Left kidney (tissue), 2 donors: ENCODE measurements around the gene KCNG2. TPM values are rescaled to one million over a fixed set of nuclear protein-coding genes. Genes with fewer than 3 reads are reported as not detected.

ENCODE experiments used
- DNase-seq: peaks from one replicate; pipeline ENCODE4 v3.0.0-alpha.2; 2013
- polyA plus RNA-seq: library from polyadenylated mRNA; unstranded; fragments of 120-200 nt; gene quantifications from one replicate; pipeline ENCODE4 v1.2.1, GENCODE V29; 2013; ENCODE audit not compliant: insufficient read length

KCNG2 gene
- polyA plus RNA-seq, 1 donor = 0.13 TPM

DNA sequence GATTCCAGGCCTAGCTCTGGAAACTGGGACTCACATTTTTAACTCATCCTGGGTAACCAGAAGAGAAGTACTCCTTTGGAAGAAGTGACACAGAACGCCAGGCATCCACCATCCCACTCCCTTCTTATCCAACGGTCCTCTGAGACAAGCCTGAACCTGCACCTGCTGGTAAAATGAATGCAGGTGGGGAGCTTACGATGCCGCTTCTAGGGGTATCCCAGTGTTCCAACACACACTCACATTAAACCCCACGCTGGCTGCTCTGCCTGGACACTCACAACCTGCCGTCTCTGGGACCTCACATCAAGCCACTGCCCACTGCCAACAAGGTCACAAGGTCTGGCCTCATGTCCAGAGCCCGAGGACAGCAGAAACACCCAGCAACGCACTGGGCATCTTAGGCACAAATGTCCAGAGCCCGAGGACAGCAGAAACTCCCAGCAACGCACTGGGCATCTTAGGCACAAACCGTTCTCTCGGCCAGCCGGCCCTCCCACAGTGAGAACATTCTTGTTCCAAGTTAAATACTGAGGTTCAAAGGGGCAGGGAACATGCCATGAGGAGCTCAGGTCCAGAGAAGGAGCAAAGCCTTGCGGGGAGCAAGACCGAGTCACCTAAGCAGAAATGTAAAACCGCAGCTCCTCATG, 143.9 kb downstream of the KCNG2 start:
- no peak for DNase-seq

DNA sequence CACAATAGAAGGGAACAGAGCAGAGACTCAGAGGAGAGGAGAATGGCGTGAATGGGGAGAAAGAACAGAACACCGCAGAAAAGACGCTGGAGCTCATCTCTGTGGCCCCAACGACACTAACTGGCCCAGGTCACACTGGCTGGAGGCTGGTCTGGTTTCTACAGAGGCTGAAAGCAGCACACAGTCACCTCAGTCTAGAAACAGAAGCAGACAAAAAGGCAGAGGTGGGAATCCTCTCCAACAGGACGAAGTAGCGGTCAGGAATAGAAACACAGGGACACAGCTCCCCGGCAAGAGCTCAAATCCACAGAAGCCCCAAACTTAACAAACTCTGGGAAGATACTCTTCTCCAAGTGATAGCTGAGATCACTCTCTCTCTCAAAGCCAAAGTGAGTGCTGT, 144.5 kb downstream of the KCNG2 start:
- DNase-seq = no peak

GRCh38 chr18:79942786-79943607, 145.3 kb downstream of the KCNG2 start:
- no peak for DNase-seq

DNA sequence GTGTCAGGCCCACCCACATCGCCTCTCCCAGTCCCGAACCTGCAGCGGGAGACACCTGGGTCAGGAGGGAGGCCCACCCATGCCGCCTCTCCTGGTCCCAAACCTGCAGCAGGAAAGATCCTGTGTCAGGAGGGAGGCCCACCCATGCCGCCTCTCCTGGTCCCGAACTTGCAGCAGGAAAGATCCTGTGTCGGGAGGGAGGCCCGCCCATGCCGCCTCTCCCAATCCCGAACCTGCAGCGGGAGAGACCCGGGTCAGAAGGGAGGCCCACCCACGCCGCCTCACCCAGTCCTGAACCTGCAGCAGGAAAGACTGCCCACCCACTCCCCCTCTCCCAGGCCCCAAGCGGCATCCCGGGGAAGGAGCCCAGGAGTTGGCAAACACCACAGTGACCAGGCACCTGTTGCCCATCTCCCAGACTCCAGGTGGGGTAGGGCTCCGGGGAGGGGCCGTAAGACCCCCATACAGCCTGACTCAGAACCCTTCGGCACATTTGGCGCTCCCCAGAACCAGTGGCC, 145.9 kb downstream of the KCNG2 start:
- no peak for DNase-seq

DNA sequence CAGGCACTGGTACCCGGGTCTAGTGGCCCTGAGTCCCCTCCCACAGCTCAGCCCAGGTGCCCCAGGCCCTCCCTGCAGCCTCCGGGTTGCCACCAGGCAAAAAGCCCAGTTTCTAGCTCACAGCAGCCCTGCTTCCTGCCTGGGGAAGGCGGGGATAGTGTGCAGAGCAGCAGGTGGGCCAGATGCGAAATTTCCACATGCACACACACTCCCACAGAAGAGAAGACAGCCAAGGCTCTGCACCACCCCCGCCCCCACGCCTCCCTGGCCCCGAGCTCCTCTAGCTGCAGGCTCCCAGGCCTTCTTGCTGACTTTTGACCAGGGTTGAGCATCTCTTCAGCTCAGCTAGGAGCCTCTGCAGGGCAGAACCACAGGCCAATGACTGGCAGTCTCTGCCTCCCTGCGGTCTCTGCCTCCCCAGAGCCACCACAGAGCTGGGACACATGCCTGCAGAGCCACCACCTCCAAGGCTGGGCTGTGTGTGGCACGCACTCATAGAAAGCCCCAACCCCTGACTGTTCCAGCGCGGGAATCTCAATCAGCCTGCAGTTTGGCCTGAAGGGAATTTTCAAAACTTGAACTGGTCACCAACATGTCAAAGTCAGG, 146.5 kb downstream of the KCNG2 start:
- no peak for DNase-seq

GRCh38 chr18:79944746-79945117, 147.0 kb downstream of the KCNG2 start:
- no peak for DNase-seq

GRCh38 chr18:79945118-79946042, 147.6 kb downstream of the KCNG2 start:
- no peak for DNase-seq

DNA sequence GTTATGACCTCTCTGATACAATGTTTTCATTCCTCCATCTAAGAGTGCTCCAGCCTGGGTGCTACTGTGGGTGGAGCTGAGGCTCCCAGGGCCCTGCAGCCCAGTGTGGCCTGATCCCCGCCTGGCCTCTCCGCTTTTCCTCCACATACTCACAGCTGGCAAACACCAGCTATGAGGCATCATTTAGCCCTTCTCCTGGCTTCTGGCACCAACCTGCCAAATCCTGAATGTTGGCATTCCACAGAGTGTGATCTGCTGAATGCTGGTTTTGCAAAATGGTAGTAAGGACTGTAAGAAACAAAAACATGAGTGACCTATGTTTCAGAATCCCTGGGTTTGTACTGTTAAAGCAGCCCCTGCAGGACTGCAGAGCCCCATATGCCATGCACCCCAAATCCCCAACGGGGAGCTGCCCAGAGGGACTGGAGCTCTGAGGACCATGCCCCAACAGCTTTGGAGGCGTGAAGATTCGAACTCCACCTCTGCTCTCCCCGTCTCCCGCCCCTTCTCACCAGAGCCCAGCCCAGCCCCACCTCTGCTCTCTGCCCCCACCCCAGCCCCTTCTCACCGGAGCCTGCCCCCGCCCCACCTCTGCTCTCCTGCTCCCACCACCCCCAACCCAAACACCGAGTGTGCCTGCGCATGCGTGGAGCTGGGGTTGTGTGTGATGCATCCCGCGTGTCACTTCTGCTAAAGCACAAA, 149.5 kb downstream of the KCNG2 start:
- DNase-seq = no peak

GRCh38 chr18:79947881-79948610, 150.3 kb downstream of the KCNG2 start:
- DNase-seq = no peak

GRCh38 chr18:79948719-79949411, 151.1 kb downstream of the KCNG2 start:
- no peak for DNase-seq

Other genes with a start within 250 kb of the KCNG2 start
- gene CTDP1, start 118.1 kb upstream of the KCNG2 start, polyA plus RNA-seq = 10.7 TPM
- 18.5 TPM for gene SLC66A2, start 153.7 kb downstream of the KCNG2 start, polyA plus RNA-seq
- 25.5 TPM for gene HSBP1L1, start 166.7 kb downstream of the KCNG2 start, polyA plus RNA-seq
- gene TXNL4A, start 190.6 kb downstream of the KCNG2 start, polyA plus RNA-seq = 77.2 TPM
- gene RBFA, start 236.5 kb downstream of the KCNG2 start, polyA plus RNA-seq = 45.0 TPM